ENCODE measurements around the gene GPR176. TPM values are rescaled to one million over a fixed set of nuclear protein-coding genes. Genes with fewer than 3 reads are reported as not detected.

The GPR176 gene
- total and polyA plus RNA-seq, 7 experiments from 2014 or later = 0.07 TPM; not detected in 6

GRCh38 chr15:39864116-39864515 lies 56.0 kb downstream of the GPR176 start:
- no peaks in the 10 kb centered on the region for H3K4me1 ChIP-seq (ENCODE audit: control insufficient read depth in 2 of 2, insufficient read depth in 2 of 2, low read length in 2 of 2)
- intact Hi-C loops (cut with micrococcal nuclease) = no loop called here
- H3K27ac ChIP-seq (ENCODE audit: low read depth, low read length) = no peak overlapping the region
- no peak overlapping the region for H3K4me3 ChIP-seq (ENCODE audit: low read length)
- ChIA-PET POLR2A (no interaction called here), CTCF (no interaction called here)
- H3K36me3 ChIP-seq (ENCODE audit: control insufficient read depth in 2 of 3, insufficient read depth in 3 of 3, low read length in 3 of 3) = no peaks in the 10 kb centered on the region
- H3K27ac Mint-ChIP-seq = no peak overlapping the region
- peaks cover 9 to 39% (median 27%) of the 10 kb centered on the region in 5 donors for H3K27me3 Mint-ChIP-seq
- H3K4me3 Mint-ChIP-seq = no peak overlapping the region
- no peaks in the 10 kb centered on the region for H3K4me1 Mint-ChIP-seq
- DNase-seq (no peak), ATAC-seq (no peak)
- no peaks in the 10 kb centered on the region for H3K9me3 Mint-ChIP-seq
- H3K9me3 ChIP-seq (ENCODE audit: control insufficient read depth in 2 of 3, low read length in 3 of 3) = no peaks in the 10 kb centered on the region
- H3K27me3 ChIP-seq (ENCODE audit: control insufficient read depth in 2 of 2, insufficient read depth in 2 of 2, low read length in 2 of 2) = no peaks in the 10 kb centered on the region
- no peaks in the 10 kb centered on the region for H3K36me3 Mint-ChIP-seq

- H3K4me3 ChIP-seq (ENCODE audit: low read length) = no peak overlapping the region
- Mint-ChIP-seq H3K4me3 (no peak overlapping the region), H3K27ac (no peak overlapping the region), H3K9me3 (peaks cover 0 to 1% (median 0%) of the 10 kb centered on the region in 11 donors), H3K4me1 (no peaks in the 10 kb centered on the region), H3K27me3 (peaks cover 0 to 31% (median 18%) of the 10 kb centered on the region in 5 donors), H3K36me3 (peaks cover 0 to 2% (median 0%) of the 10 kb centered on the region in 5 donors)
- CTCF ChIA-PET = no interaction called here
- POLR2A ChIA-PET = no interaction called here
- no peak overlapping the region for H3K27ac ChIP-seq (ENCODE audit: low read depth, low read length)
- intact Hi-C loops (cut with micrococcal nuclease) = no loop called here
- no peaks in the 10 kb centered on the region for H3K36me3 ChIP-seq (ENCODE audit: control insufficient read depth in 2 of 3, insufficient read depth in 3 of 3, low read length in 3 of 3)
- DNase-seq = no peak
- H3K9me3 ChIP-seq (ENCODE audit: control insufficient read depth in 2 of 3, low read length in 3 of 3) = no peaks in the 10 kb centered on the region
- no peak for ATAC-seq
- H3K4me1 ChIP-seq (ENCODE audit: control insufficient read depth in 2 of 2, insufficient read depth in 2 of 2, low read length in 2 of 2) = no peaks in the 10 kb centered on the region
- no peaks in the 10 kb centered on the region for H3K27me3 ChIP-seq (ENCODE audit: control insufficient read depth in 2 of 2, insufficient read depth in 2 of 2, low read length in 2 of 2)
Measured at GRCh38 chr15:39860871-39861270, 59.2 kb downstream of the GPR176 start.

- Histone ChIP-seq H3K27ac (ENCODE audit: low read depth, low read length) (no peak overlapping the region), H3K27me3 (ENCODE audit: control insufficient read depth in 2 of 2, insufficient read depth in 2 of 2, low read length in 2 of 2) (no peaks in the 10 kb centered on the region), H3K4me3 (ENCODE audit: low read length) (no peak overlapping the region), H3K36me3 (ENCODE audit: control insufficient read depth in 2 of 3, insufficient read depth in 3 of 3, low read length in 3 of 3) (no peaks in the 10 kb centered on the region), H3K4me1 (ENCODE audit: control insufficient read depth in 2 of 2, insufficient read depth in 2 of 2, low read length in 2 of 2) (no peaks in the 10 kb centered on the region), H3K9me3 (ENCODE audit: control insufficient read depth in 2 of 3, low read length in 3 of 3) (no peaks in the 10 kb centered on the region)
- intact Hi-C loops (cut with micrococcal nuclease) = no loop called here
- Mint-ChIP-seq H3K27ac (no peak overlapping the region), H3K4me1 (no peaks in the 10 kb centered on the region), H3K9me3 (peaks cover 0 to 1% (median 0%) of the 10 kb centered on the region in 11 donors), H3K36me3 (peaks cover 0 to 2% (median 0%) of the 10 kb centered on the region in 5 donors), H3K4me3 (no peak overlapping the region), H3K27me3 (peaks cover 0 to 26% (median 15%) of the 10 kb centered on the region in 5 donors)
- CTCF ChIA-PET = no interaction called here
- DNase-seq = no peak
- ATAC-seq = no peak
- POLR2A ChIA-PET = no interaction called here
Measured at GRCh38 chr15:39860200-39860599, 59.9 kb downstream of the GPR176 start.

GRCh38 chr15:39859636-39860035 lies 60.4 kb downstream of the GPR176 start:
- Histone ChIP-seq H3K36me3 (ENCODE audit: control insufficient read depth in 2 of 3, insufficient read depth in 3 of 3, low read length in 3 of 3) (no peaks in the 10 kb centered on the region), H3K4me1 (ENCODE audit: control insufficient read depth in 2 of 2, insufficient read depth in 2 of 2, low read length in 2 of 2) (no peaks in the 10 kb centered on the region), H3K9me3 (ENCODE audit: control insufficient read depth in 2 of 3, low read length in 3 of 3) (no peaks in the 10 kb centered on the region), H3K27me3 (ENCODE audit: control insufficient read depth in 2 of 2, insufficient read depth in 2 of 2, low read length in 2 of 2) (no peaks in the 10 kb centered on the region), H3K27ac (ENCODE audit: low read depth, low read length) (no peak overlapping the region), H3K4me3 (ENCODE audit: low read length) (no peak overlapping the region)
- peaks cover 0 to 2% (median 0%) of the 10 kb centered on the region in 5 donors for H3K36me3 Mint-ChIP-seq
- peaks cover 0 to 23% (median 12%) of the 10 kb centered on the region in 5 donors for H3K27me3 Mint-ChIP-seq
- DNase-seq (no peak), ATAC-seq (no peak)
- ChIA-PET POLR2A (no interaction called here), CTCF (no interaction called here)
- intact Hi-C loops (cut with micrococcal nuclease) = no loop called here
- H3K4me3 Mint-ChIP-seq = no peak overlapping the region
- H3K4me1 Mint-ChIP-seq = no peaks in the 10 kb centered on the region
- H3K27ac Mint-ChIP-seq = no peak overlapping the region
- peaks cover 0 to 1% (median 0%) of the 10 kb centered on the region in 11 donors for H3K9me3 Mint-ChIP-seq

- Histone ChIP-seq H3K36me3 (ENCODE audit: control insufficient read depth in 2 of 3, insufficient read depth in 3 of 3, low read length in 3 of 3) (no peaks in the 10 kb centered on the region), H3K27me3 (ENCODE audit: control insufficient read depth in 2 of 2, insufficient read depth in 2 of 2, low read length in 2 of 2) (no peaks in the 10 kb centered on the region), H3K27ac (ENCODE audit: low read depth, low read length) (no peak overlapping the region), H3K9me3 (ENCODE audit: control insufficient read depth in 2 of 3, low read length in 3 of 3) (no peaks in the 10 kb centered on the region), H3K4me3 (ENCODE audit: low read length) (no peak overlapping the region), H3K4me1 (ENCODE audit: control insufficient read depth in 2 of 2, insufficient read depth in 2 of 2, low read length in 2 of 2) (no peaks in the 10 kb centered on the region)
- ATAC-seq (no peak), DNase-seq (no peak)
- Mint-ChIP-seq H3K4me3 (no peak overlapping the region), H3K36me3 (peaks cover 0 to 2% (median 0%) of the 10 kb centered on the region in 5 donors), H3K27me3 (peaks cover 0 to 19% (median 6%) of the 10 kb centered on the region in 5 donors), H3K4me1 (no peaks in the 10 kb centered on the region), H3K27ac (no peak overlapping the region), H3K9me3 (peaks cover 0 to 1% (median 0%) of the 10 kb centered on the region in 11 donors)
- ChIA-PET CTCF (interaction anchor here (0.6 to 0.7 kb wide), 2 partner anchors 39 to 153 kb away, joined by 3 to 5 read pairs; no protein-coding TSS in a partner anchor), POLR2A (no interaction called here)
- intact Hi-C loops (cut with micrococcal nuclease) = no loop called here
Measured at GRCh38 chr15:39857132-39857531, 62.9 kb downstream of the GPR176 start.

GRCh38 chr15:39856357-39856756 lies 63.7 kb downstream of the GPR176 start:
- ATAC-seq (no peak), DNase-seq (no peak)
- no peak overlapping the region for H3K27ac ChIP-seq (ENCODE audit: low read depth, low read length)
- no peak overlapping the region for H3K4me3 ChIP-seq (ENCODE audit: low read length)
- no peaks in the 10 kb centered on the region for H3K36me3 ChIP-seq (ENCODE audit: control insufficient read depth in 2 of 3, insufficient read depth in 3 of 3, low read length in 3 of 3)
- peaks cover 0 to 2% (median 0%) of the 10 kb centered on the region in 5 donors for H3K36me3 Mint-ChIP-seq
- no peaks in the 10 kb centered on the region for H3K4me1 Mint-ChIP-seq
- ChIA-PET CTCF (no interaction called here), POLR2A (no interaction called here)
- H3K27me3 Mint-ChIP-seq = peaks cover 0 to 20% (median 6%) of the 10 kb centered on the region in 5 donors
- no peaks in the 10 kb centered on the region for H3K9me3 ChIP-seq (ENCODE audit: control insufficient read depth in 2 of 3, low read length in 3 of 3)
- peaks cover 0 to 1% (median 0%) of the 10 kb centered on the region in 11 donors for H3K9me3 Mint-ChIP-seq
- intact Hi-C loops (cut with micrococcal nuclease) = no loop called here
- no peaks in the 10 kb centered on the region for H3K27me3 ChIP-seq (ENCODE audit: control insufficient read depth in 2 of 2, insufficient read depth in 2 of 2, low read length in 2 of 2)
- no peak overlapping the region for H3K4me3 Mint-ChIP-seq
- H3K4me1 ChIP-seq (ENCODE audit: control insufficient read depth in 2 of 2, insufficient read depth in 2 of 2, low read length in 2 of 2) = no peaks in the 10 kb centered on the region
- H3K27ac Mint-ChIP-seq = no peak overlapping the region

- no peaks in the 10 kb centered on the region for H3K4me1 ChIP-seq (ENCODE audit: control insufficient read depth in 2 of 2, insufficient read depth in 2 of 2, low read length in 2 of 2)
- no peak overlapping the region for H3K4me3 Mint-ChIP-seq
- no peak overlapping the region for H3K27ac ChIP-seq (ENCODE audit: low read depth, low read length)
- no peak overlapping the region for H3K4me3 ChIP-seq (ENCODE audit: low read length)
- POLR2A ChIA-PET = no interaction called here
- peaks cover 0 to 25% (median 6%) of the 10 kb centered on the region in 5 donors for H3K27me3 Mint-ChIP-seq
- DNase-seq (no peak), ATAC-seq (no peak)
- CTCF ChIA-PET = no interaction called here
- intact Hi-C loops (cut with micrococcal nuclease) = no loop called here
- peaks cover 0 to 1% (median 0%) of the 10 kb centered on the region in 11 donors for H3K9me3 Mint-ChIP-seq
- no peaks in the 10 kb centered on the region for H3K4me1 Mint-ChIP-seq
- H3K36me3 Mint-ChIP-seq = peaks cover 0 to 2% (median 0%) of the 10 kb centered on the region in 5 donors
- no peak overlapping the region for H3K27ac Mint-ChIP-seq
- H3K27me3 ChIP-seq (ENCODE audit: control insufficient read depth in 2 of 2, insufficient read depth in 2 of 2, low read length in 2 of 2) = no peaks in the 10 kb centered on the region
- H3K36me3 ChIP-seq (ENCODE audit: control insufficient read depth in 2 of 3, insufficient read depth in 3 of 3, low read length in 3 of 3) = no peaks in the 10 kb centered on the region
- H3K9me3 ChIP-seq (ENCODE audit: control insufficient read depth in 2 of 3, low read length in 3 of 3) = no peaks in the 10 kb centered on the region
Measured at GRCh38 chr15:39855400-39855799, 64.7 kb downstream of the GPR176 start.

Data from naive thymus-derived CD4-positive, alpha-beta T cell (primary cell).